Spinal cord (tissue), 10 donors: ENCODE measurements around the gene FZR1. TPM values are rescaled to one million over a fixed set of nuclear protein-coding genes. Genes with fewer than 3 reads are reported as not detected.
A peak's percentile ranks its signal among the peaks of the same experiment; 100 is the strongest.
"Not testable (repeated sequence)": the region's sequence is repeated elsewhere in the genome, so short reads cannot be mapped to it uniquely, and the experiment has no call there.

Experiments
- DNase-seq, 6 donors: peaks; one replicate each; pipeline versions ENCODE4 v3.0.0 to v3.0.0-alpha.2; 2013 to 2015; ENCODE audit warnings: low spot score in 6 of 6, low read depth in 4 of 6
- H3K27ac ChIP-seq: one replicate; pipeline ENCODE4 v1.5.1; 2013; ENCODE audit warnings: low read depth, low read length, control low read depth
- H3K27me3 ChIP-seq: one replicate; pipeline ENCODE4 v1.6.1; 2013; ENCODE audit warnings: low read length; ENCODE audit not compliant: control insufficient read depth, insufficient read depth
- H3K36me3 ChIP-seq: one replicate; pipeline ENCODE4 v1.6.1; 2013; ENCODE audit warnings: low read length; ENCODE audit not compliant: control insufficient read depth, insufficient read depth
- H3K4me1 ChIP-seq: one replicate; pipeline ENCODE4 v1.6.1; 2013; ENCODE audit warnings: low read length; ENCODE audit not compliant: control insufficient read depth, insufficient read depth
- H3K4me3 ChIP-seq: one replicate; pipeline ENCODE4 v1.5.1; 2013; ENCODE audit warnings: low read depth, low read length, control low read depth
- H3K9me3 ChIP-seq: one replicate; pipeline ENCODE4 v1.6.1; 2013; ENCODE audit warnings: low read length; ENCODE audit not compliant: control insufficient read depth, insufficient read depth
- WGBS: methylation state at CpG from one replicate; pipeline ENCODE4 v1.1.5; 2013; ENCODE audit warnings: missing lambda C conversion rate; ENCODE audit not compliant: insufficient coverage; 5-methylcytosine and 5-hydroxymethylcytosine counted together
- polyA plus RNA-seq, 2 donors: library from polyadenylated mRNA; unstranded; fragments of 120-200 nt; gene quantifications; one replicate each; pipeline ENCODE4 v1.2.1, GENCODE V29; 2013; ENCODE audit not compliant: insufficient read length in 2 of 2
- total RNA-seq, 2 donors: library from RNA; depleted of rRNA in 1 of 2; stranded (reverse); fragments of 120-200 nt in 1 of 2; fragments of >200 nt in 1 of 2; gene quantifications; one replicate each; pipeline versions ENCODE4 v1.2.3 to v1.2.4, GENCODE V29; 2013 to 2014
- donor health status: healthy.

Gene FZR1
- total and polyA plus RNA-seq, 4 donors = 35.4 to 111 (median 64.2) TPM

DNA sequence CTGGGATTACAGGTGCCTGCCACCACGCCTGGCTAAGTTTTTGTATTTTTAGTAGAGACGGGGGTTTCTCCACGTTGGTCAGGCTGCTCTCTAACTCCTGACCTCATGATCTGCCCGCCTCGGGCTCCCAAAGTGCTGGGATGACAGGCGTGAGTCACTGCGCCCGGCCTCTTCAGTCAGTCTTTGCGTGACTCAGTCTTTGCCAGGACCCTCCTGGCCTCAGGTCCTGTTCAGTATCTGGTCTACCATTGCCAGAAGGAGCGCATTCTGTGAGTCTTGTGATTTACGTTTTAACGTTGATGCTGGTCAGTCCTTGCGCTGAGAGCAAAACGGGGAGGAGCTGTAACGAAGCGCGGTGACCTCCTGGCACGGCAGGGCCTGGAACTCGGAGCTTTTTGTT is 59.0 kb downstream of the FZR1 start:
- no peak overlapping the region for H3K4me3 ChIP-seq
- no peak overlapping the region for H3K27ac ChIP-seq
- whole genome bisulfite sequencing = 72% methylated on average over 18 of the region's 19 CpGs

DNA sequence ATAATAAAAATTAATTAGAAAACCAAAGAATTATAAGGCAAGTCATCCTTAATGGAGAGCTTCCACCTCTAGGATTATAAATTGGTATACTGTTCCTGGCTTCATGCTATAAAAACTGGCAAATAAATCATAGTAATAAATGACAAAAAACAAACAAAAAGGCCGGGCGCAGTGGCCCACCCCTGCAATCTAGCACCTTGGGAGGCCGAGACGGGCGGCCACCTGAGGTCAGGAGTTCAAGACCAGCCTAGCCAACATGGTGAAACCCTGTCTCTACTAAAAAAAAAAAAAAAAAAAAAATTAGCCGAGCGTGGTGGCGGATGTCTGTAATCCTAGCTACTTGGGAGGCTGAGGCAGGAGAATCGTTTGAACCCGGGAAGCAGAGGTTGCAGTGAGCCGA is 63.9 kb downstream of the FZR1 start:
- H3K27me3 ChIP-seq, H3K36me3 ChIP-seq, H3K9me3 ChIP-seq, H3K4me3 ChIP-seq, DNase-seq: not testable (repeated sequence)
- no CpG with 5 or more reads among the region's 11 CpGs for WGBS
- H3K27ac ChIP-seq = peak overlapping the region; percentile 91
- peaks cover 34% of the 10 kb centered on the region for H3K4me1 ChIP-seq

More for the DNA sequence above, 59.0 kb downstream of the FZR1 start:
- Histone ChIP-seq H3K27me3 (no peaks in the 10 kb centered on the region), H3K4me1 (peaks cover 2% of the 10 kb centered on the region), H3K36me3 (no peaks in the 10 kb centered on the region), H3K9me3 (no peaks in the 10 kb centered on the region)
- no peak for DNase-seq

DNA sequence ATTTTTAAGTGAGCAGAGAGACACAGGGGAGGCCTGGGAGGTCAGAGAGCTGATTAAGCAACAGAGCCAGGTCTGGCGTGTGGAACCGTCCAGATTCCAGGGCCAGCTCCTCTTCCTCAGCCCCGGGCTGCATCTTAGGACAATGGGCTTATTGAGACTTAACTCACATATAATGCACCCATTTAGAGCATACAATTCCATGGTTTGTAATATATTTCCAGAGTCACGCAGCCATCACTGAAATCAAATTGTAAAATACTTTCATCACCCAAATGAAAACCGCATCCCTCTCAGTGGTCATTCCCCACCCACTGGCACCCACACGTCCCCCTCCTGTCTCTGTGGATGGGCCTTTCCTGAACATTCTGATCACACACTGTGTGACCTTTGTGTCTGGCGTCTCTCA is 64.5 kb downstream of the FZR1 start:
- Histone ChIP-seq H3K9me3 (no peaks in the 10 kb centered on the region), H3K36me3 (peaks cover 14% of the 10 kb centered on the region), H3K4me3 (no peak overlapping the region), H3K4me1 (peaks cover 38% of the 10 kb centered on the region), H3K27ac (peak overlapping the region; percentile 91), H3K27me3 (no peaks in the 10 kb centered on the region)
- peak in 1 of 6 donors; percentile 38 for DNase-seq
- 58% methylated on average over 5 of the region's 7 CpGs for WGBS

DNA sequence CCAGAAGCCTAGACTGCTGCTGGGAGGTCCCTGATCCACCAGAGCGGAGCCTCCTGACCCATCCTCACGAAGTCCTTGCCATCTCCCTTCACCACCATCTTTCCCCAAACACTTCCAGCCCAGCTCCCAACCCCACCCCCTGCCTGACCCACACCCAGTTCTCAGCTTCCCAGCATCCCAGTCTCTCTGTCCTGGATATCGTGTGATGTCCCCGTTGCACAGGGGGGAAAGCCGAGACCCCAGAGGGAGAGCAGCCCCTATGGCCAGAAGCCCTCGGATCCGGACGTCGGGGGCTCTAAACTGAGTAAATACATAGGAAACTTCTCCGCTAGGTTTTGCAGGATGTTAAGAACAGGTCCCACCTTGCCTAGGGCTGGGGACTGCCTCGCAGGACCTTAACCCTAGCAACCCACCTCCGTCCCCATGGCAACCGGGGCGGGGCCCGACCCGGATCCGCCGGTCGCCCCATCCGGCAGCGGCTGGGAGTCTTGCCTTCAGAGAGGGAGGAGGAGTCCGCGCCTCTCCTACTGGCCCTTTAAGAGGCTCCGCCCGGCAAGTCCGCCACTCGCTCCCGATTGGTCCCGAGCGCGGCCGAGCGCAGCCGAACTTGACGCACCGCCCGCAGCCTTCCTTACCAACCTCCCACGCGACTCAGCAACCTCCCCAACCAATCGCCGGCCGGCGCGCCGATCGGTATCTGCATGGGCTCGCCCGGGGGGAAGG is 66.2 kb downstream of the FZR1 start:
- no peaks in the 10 kb centered on the region for H3K27me3 ChIP-seq
- H3K36me3 ChIP-seq = peaks cover 24% of the 10 kb centered on the region
- DNase-seq = peak; percentile 90 to 100 (median 96)
- no peaks in the 10 kb centered on the region for H3K9me3 ChIP-seq
- H3K4me3 ChIP-seq = peak overlapping the region; percentile 78
- peak overlapping the region; percentile 77 for H3K27ac ChIP-seq
- WGBS = 2% methylated on average over 46 of the region's 48 CpGs
- H3K4me1 ChIP-seq = peaks cover 51% of the 10 kb centered on the region

DNA sequence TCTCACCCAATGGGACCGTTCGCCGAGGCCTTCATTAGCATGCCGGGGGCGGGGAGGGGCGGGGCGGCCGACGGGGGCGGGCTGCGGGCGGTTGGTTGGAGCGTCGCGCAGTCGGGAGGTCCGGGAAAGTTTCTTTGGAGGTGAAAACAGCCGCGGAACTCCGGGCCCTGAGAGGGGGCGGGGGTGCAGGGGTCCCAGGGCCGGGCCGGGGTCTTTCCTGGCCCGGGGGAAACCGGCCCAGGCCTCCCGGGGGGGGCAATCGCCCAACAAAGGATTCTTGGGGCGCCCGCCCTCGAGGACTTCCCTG is 66.7 kb downstream of the FZR1 start, which contains the start of gene HMG20B:
Gene HMG20B (plus strand): TSS at position 90 of the 307 bp plus-strand sequence. CDS start 366 bp downstream, outside the sequence.
- DNase-seq = no peak
- Histone ChIP-seq H3K27me3 (no peaks in the 10 kb centered on the region), H3K9me3 (no peaks in the 10 kb centered on the region), H3K27ac (peak within 1 kb of the TSS; percentile 77), H3K36me3 (peaks cover 24% of the 10 kb centered on the region), H3K4me3 (peak within 1 kb of the TSS; percentile 78), H3K4me1 (peaks cover 51% of the 10 kb centered on the region)
- 0% methylated on average over 18 of the region's 30 CpGs for WGBS

DNA sequence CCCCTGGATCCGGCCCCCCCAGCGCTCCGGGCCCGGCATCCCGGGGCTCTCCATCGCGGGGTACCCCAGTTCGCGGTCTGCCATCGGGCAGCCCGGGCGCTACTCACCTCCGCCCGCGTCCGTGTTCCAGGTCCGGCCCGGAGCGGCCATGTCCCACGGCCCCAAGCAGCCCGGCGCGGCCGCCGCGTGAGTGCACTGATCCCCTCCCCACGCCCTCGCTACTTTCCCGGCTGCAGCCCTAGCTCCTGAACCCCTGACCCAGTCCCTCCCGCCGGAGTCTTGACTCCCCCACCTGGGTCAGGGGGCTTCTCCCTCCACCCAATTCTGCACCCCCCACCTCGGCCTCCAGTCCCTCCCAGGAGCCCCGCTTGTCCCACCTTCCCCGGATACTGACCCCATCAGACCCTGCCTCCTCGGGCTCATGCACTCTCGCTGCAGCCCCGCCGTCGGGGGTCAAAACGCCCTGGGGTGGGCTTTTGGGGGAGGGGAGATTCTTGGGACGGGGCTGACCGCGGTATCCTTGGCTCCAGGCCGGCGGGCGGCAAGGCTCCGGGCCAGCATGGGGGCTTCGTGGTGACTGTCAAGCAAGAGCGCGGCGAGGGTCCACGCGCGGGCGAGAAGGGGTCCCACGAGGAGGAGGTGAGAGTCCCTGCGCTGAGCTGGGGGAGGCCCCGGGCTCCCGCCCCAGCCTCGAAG is 67.2 kb downstream of the FZR1 start:
- H3K27me3 ChIP-seq = no peaks in the 10 kb centered on the region
- H3K4me3 ChIP-seq = peak overlapping the region; percentile 78
- WGBS = under 1% methylated on average over 57 of the region's 60 CpGs
- H3K36me3 ChIP-seq = peaks cover 29% of the 10 kb centered on the region
- no peak for DNase-seq
- peaks cover 51% of the 10 kb centered on the region for H3K4me1 ChIP-seq
- H3K9me3 ChIP-seq = no peaks in the 10 kb centered on the region
- H3K27ac ChIP-seq = peak overlapping the region; percentile 64

DNA sequence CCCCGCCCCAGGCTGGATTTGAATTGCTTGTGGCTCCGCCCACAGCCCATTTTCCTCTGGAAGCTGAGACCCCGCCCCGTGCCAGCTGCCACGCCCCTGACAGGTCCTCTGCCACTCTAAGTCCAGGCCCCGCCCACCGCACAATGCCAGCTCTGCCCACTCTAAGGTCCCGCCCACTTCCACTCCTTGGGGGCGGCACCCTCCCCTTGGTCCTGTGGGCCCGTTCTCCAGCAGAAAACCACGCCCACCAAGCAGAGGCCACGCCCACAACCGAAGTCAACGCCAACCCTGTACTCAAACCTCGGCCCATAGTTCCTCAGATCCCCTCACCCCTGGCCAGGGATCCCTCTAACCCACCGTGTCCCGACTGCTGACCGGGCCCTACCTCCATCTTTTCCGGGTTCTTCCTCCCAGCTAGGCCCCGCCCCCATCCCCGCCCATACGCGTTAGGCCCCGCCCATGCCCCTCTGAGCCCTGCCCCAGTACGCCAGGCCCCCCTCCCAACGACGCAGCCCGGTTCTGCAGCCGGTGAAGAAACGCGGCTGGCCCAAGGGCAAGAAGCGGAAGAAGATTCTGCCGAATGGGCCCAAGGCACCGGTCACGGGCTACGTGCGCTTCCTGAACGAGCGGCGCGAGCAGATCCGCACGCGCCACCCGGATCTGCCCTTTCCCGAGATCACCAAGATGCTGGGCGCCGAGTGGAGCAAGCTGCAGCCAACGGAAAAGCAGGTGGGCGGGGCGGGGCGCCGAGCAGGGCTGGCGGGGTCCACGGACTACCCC is 67.9 kb downstream of the FZR1 start:
- WGBS = 48% methylated on average over 54 of the region's 55 CpGs
- Histone ChIP-seq H3K36me3 (peaks cover 35% of the 10 kb centered on the region), H3K9me3 (no peaks in the 10 kb centered on the region), H3K27me3 (no peaks in the 10 kb centered on the region), H3K4me1 (peaks cover 51% of the 10 kb centered on the region), H3K4me3 (peak overlapping the region; percentile 78), H3K27ac (no peak overlapping the region)
- DNase-seq = peak in 2 of 6 donors; percentile 78 to 87

DNA sequence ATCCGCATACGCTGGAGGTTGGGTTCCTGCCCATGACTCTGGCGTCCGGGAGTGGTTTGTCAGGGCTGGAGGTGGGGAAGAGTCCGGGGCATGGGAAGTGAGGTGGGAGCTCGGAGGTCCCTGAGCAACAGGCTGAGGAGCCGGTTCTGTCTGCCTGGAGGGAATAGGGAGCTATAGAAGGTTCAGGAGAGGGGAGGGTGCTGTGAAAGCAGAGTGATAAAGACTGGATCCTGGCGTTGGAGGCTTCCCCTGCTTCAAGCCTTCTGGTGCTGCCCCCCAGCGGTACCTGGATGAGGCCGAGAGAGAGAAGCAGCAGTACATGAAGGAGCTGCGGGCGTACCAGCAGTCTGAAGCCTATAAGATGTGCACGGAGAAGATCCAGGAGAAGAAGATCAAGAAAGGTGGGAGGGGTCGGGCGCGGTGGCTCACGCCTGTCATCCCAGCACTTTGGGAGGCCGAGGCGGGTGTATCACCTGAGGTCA is 69.2 kb downstream of the FZR1 start:
- no peak overlapping the region for H3K27ac ChIP-seq
- no peaks in the 10 kb centered on the region for H3K9me3 ChIP-seq
- peak in 2 of 6 donors; percentile 38 to 49 for DNase-seq
- WGBS = 82% methylated on average over 13 of the region's 19 CpGs
- peaks cover 48% of the 10 kb centered on the region for H3K4me1 ChIP-seq
- no peaks in the 10 kb centered on the region for H3K27me3 ChIP-seq
- no peak overlapping the region for H3K4me3 ChIP-seq
- H3K36me3 ChIP-seq = peaks cover 35% of the 10 kb centered on the region

DNA sequence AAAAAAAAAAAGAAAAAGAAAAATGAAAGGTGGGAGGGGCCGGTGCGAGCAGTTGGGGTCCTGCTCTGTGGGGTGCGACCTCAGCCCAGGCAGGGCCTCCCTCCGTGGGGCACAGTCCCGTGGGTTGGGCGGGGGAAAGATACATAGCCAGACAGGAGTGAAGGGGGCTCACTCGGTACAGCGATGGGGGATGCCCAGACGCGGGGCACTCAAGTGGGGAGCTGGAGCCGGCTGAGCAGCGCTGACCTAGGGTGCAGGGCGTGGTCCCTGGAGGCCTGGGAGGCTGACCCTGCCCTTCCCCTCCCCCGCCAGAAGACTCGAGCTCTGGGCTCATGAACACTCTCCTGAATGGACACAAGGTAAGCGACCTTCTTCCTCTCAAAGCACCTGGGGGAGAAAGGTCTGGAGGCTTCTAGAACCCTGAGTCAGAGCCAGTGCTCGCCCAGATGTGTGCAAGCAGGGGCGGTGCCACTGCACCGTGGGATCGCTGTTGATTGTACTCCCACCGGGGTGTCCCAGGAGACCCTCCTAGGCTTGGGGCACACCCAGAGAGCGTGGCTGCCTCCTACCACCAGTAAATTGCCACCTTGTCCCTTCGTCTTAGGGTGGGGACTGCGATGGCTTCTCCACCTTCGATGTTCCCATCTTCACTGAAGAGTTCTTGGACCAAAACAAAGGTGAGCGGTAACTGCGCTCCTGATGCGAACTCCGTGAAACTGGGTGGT is 70.0 kb downstream of the FZR1 start:
- no peak for DNase-seq
- H3K4me3 ChIP-seq = peak overlapping the region; percentile 39
- peaks cover 44% of the 10 kb centered on the region for H3K4me1 ChIP-seq
- 68% methylated on average over 27 of the region's 29 CpGs for WGBS
- no peaks in the 10 kb centered on the region for H3K9me3 ChIP-seq
- no peaks in the 10 kb centered on the region for H3K27me3 ChIP-seq
- H3K36me3 ChIP-seq = peaks cover 35% of the 10 kb centered on the region
- H3K27ac ChIP-seq = no peak overlapping the region
